IPS-20b (cell line): ENCODE results near the gene CAPN13.

ENCODE experiments used
- H3K27ac ChIP-seq: one replicate; pipeline ENCODE4 v1.5.1; 2013; ENCODE audit warnings: low read length
- H3K27me3 ChIP-seq: 2 replicates; pipeline ENCODE4 v1.6.1; 2013; ENCODE audit warnings: mild to moderate bottlenecking, low read length, inconsistent platforms; ENCODE audit not compliant: insufficient read depth
- H3K36me3 ChIP-seq: 2 replicates; pipeline ENCODE4 v1.6.1; 2013; ENCODE audit warnings: low read depth, mild to moderate bottlenecking, inconsistent platforms, low read length, moderate library complexity; ENCODE audit not compliant: insufficient read depth
- H3K4me1 ChIP-seq: 2 replicates; pipeline ENCODE4 v1.6.1; 2013; ENCODE audit warnings: mild to moderate bottlenecking, control low read depth, inconsistent platforms, low read length, moderate library complexity; ENCODE audit not compliant: insufficient read depth
- H3K4me3 ChIP-seq: 2 replicates; pipeline ENCODE4 v1.5.1; 2013; ENCODE audit warnings: mild to moderate bottlenecking, low read length, inconsistent platforms
- H3K9ac ChIP-seq: 2 replicates; pipeline ENCODE4 v1.6.1; 2013; ENCODE audit warnings: low read depth, mild to moderate bottlenecking, inconsistent platforms, low read length, moderate library complexity
- H3K9me3 ChIP-seq: 2 replicates; pipeline ENCODE4 v1.6.1; 2013; ENCODE audit warnings: mild to moderate bottlenecking, low read depth, low read length, inconsistent platforms; ENCODE audit not compliant: insufficient read depth

The CAPN13 gene

GRCh38 chr2:30784682-30785081 is 22.6 kb downstream of the CAPN13 start:
- no peak overlapping the region for H3K9ac ChIP-seq
- no peaks in the 10 kb centered on the region for H3K9me3 ChIP-seq
- no peaks in the 10 kb centered on the region for H3K4me1 ChIP-seq
- no peaks in the 10 kb centered on the region for H3K27me3 ChIP-seq
- no peak overlapping the region for H3K27ac ChIP-seq
- H3K36me3 ChIP-seq = peaks cover 6% of the 10 kb centered on the region; the same call in 1 of the 2 replicates
- no peak overlapping the region for H3K4me3 ChIP-seq

- H3K9me3 ChIP-seq = no peaks in the 10 kb centered on the region
- no peak overlapping the region for H3K9ac ChIP-seq
- no peak overlapping the region for H3K27ac ChIP-seq
- no peaks in the 10 kb centered on the region for H3K4me1 ChIP-seq
- H3K4me3 ChIP-seq = no peak overlapping the region
- H3K36me3 ChIP-seq = peaks cover 6% of the 10 kb centered on the region; the same call in 1 of the 2 replicates
- H3K27me3 ChIP-seq = no peaks in the 10 kb centered on the region
Measured at GRCh38 chr2:30781961-30782533, 25.2 kb downstream of the CAPN13 start.

- Histone ChIP-seq H3K27me3 (no peaks in the 10 kb centered on the region), H3K4me3 (no peak overlapping the region), H3K4me1 (no peaks in the 10 kb centered on the region), H3K9ac (no peak overlapping the region), H3K9me3 (no peaks in the 10 kb centered on the region), H3K27ac (no peak overlapping the region), H3K36me3 (peaks cover 6% of the 10 kb centered on the region; the same call in 1 of the 2 replicates)
Measured at GRCh38 chr2:30781451-30781850, 25.8 kb downstream of the CAPN13 start.

DNA sequence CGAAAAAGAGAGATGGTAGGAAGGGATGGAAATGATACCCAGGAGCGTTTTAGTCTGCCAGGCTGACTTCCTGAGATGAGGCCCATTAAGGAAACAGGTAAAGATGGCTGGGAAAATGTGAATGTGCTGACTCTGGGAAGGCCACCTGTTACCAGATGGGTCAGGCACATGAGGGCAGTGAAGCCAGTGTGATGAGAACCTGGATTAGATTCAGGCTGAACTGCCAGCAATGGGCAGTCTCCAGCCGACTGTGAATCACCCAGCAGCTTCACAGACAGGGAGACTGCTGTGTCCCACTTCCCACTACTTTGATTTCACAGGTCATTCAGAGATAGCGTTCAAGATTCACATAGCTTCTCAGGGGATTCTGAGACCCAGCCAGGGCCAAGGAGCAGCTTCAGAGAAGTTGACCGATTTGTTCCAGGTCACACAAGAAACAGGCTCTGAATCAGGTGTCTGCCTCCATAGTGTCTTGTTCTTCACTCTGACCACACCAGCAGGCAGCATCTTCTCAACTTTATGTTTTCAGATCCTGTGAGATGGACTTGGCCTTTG is 26.4 kb downstream of the CAPN13 start:
- Histone ChIP-seq H3K9me3 (no peaks in the 10 kb centered on the region), H3K4me3 (no peak overlapping the region), H3K27ac (no peak overlapping the region), H3K27me3 (no peaks in the 10 kb centered on the region), H3K9ac (no peak overlapping the region), H3K36me3 (peaks cover 2% of the 10 kb centered on the region; the same call in 1 of the 2 replicates), H3K4me1 (no peaks in the 10 kb centered on the region)

DNA sequence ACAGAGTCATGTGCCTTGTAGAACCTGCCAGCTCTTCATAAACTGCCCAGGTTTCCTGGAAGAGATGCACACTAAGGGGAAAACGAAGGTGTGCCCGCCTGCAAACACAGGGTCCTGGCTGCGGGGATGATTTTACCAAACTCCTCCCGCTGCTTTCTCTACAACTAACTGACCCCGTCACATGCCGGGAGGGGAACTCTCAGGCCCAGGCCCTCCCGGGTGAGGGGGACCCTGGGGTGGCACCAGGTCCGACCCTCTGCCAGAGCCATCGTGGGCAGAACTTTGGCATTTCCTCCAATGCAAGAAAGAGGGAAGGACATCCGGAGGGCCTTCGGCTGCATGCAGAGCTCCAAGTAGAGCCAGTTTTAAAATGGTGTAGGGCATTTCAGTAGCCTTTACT is 28.6 kb downstream of the CAPN13 start:
- no peaks in the 10 kb centered on the region for H3K36me3 ChIP-seq
- H3K4me1 ChIP-seq = no peaks in the 10 kb centered on the region
- no peak overlapping the region for H3K4me3 ChIP-seq
- H3K27ac ChIP-seq = no peak overlapping the region
- no peaks in the 10 kb centered on the region for H3K27me3 ChIP-seq
- H3K9me3 ChIP-seq = no peaks in the 10 kb centered on the region
- no peak overlapping the region for H3K9ac ChIP-seq

GRCh38 chr2:30777661-30778505 is 29.4 kb downstream of the CAPN13 start:
- no peak overlapping the region for H3K27ac ChIP-seq
- H3K4me1 ChIP-seq = no peaks in the 10 kb centered on the region
- no peaks in the 10 kb centered on the region for H3K36me3 ChIP-seq
- H3K27me3 ChIP-seq = no peaks in the 10 kb centered on the region
- H3K4me3 ChIP-seq = no peak overlapping the region
- no peak overlapping the region for H3K9ac ChIP-seq
- no peaks in the 10 kb centered on the region for H3K9me3 ChIP-seq

DNA sequence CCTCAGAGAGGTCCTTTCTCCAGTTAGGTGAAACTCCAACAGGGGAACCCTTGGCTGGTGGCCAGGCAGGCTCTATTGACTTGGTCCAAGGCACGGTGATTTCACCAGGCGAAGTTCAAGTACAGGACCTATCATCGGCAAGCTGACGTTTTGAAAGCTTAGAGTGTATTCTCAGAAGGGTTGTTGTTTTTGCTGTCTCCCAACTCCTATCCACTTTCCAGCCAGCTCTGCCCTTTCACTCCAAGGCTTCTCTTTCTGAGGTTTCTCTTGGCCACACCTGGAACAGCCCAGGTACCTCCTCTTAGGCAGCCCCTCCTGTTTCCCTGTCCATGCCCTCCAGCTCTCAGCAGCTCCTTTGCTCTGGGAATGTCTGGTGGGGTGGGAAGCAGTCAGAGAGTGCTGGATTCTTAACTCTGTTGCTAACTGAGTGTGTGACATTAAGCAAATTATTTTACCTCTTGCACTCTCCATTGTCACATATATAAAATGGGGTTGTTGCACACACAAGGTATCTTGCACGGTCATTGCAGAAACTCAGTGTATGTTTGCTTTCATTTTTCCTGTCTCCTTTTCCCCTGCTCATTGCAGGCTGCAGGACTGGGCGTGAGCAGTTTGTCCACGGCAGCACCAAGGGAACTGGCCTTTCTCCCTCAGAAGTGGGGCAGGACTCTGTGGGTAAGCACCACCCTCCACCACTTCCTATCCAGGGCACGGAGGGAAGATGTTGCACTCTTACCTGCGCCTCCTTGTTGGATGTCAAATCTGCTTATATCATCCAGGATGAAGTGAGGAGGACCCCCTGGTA is 30.2 kb downstream of the CAPN13 start:
- Histone ChIP-seq H3K36me3 (no peaks in the 10 kb centered on the region), H3K27me3 (no peaks in the 10 kb centered on the region), H3K27ac (no peak overlapping the region), H3K4me1 (no peaks in the 10 kb centered on the region), H3K9ac (no peak overlapping the region), H3K9me3 (no peaks in the 10 kb centered on the region), H3K4me3 (no peak overlapping the region)

DNA sequence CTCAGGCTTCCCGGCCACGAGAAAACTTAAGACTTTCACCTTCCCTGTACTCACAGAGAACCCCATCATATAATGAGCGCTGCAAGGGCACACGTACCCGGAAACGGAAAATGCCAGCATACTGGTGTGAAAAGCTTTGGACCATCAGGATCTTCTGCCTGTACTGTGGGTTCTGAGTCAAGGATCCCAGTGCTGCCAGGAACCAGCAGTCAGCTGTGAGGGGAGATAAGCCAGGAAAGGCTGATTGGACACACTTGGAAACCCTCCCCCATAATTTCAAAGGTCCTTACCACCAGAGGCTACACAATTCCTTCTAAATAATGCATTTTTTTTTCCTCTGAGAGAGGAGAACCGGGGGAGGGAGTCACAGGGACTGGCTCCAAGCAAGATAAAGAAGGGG is 31.4 kb downstream of the CAPN13 start:
- H3K27me3 ChIP-seq = no peaks in the 10 kb centered on the region
- H3K4me1 ChIP-seq = no peaks in the 10 kb centered on the region
- H3K27ac ChIP-seq = no peak overlapping the region
- no peak overlapping the region for H3K9ac ChIP-seq
- H3K9me3 ChIP-seq = no peaks in the 10 kb centered on the region
- no peak overlapping the region for H3K4me3 ChIP-seq
- H3K36me3 ChIP-seq = no peaks in the 10 kb centered on the region

DNA sequence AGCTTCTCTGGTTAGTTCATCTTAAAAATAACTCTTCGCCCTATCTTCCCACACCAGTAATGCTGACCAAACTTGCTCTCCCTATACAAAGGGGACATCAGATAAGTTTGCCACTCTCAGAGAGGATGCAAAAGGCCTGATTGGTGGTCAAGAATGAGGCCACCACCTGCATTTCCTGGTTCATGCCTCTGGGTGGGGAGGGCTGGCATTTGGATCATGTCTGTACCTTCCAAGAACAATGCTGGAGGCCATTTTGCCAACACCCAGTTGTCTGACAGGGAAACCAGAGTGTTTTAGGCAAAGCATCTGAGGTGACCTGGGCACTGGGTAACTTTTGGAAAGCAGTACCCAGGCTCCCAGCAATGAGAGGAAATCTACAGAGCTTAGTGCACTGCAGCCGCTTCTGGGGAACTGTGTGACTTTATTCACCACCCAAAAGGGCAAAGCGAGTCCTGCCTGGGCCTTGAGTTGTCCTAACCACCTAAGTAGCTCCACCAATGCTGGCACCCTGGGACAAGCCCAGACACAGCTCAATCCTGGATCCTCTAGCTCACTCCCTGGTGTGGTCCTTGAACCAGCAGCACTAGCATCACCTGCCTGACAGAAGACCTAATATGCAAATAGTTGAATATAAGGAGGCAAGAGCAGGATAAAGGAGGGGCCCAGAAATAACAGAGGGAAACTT is 35.1 kb downstream of the CAPN13 start:
- Histone ChIP-seq H3K9me3 (no peaks in the 10 kb centered on the region), H3K4me1 (peaks cover 5% of the 10 kb centered on the region; the same call in 1 of the 2 replicates), H3K4me3 (no peak overlapping the region), H3K36me3 (no peaks in the 10 kb centered on the region), H3K27me3 (no peaks in the 10 kb centered on the region), H3K27ac (no peak overlapping the region), H3K9ac (no peak overlapping the region)

- H3K9me3 ChIP-seq = no peaks in the 10 kb centered on the region
- H3K9ac ChIP-seq = no peak overlapping the region
- no peaks in the 10 kb centered on the region for H3K27me3 ChIP-seq
- no peaks in the 10 kb centered on the region for H3K36me3 ChIP-seq
- H3K4me1 ChIP-seq = peaks cover 5% of the 10 kb centered on the region; the same call in 1 of the 2 replicates
- no peak overlapping the region for H3K4me3 ChIP-seq
- no peak overlapping the region for H3K27ac ChIP-seq
Measured at GRCh38 chr2:30770816-30771576, 36.2 kb downstream of the CAPN13 start.
